ENCODE results near the gene HACD2.

GRCh38 chr3:123518892-123519485 is 65.9 kb downstream of the HACD2 start:
- no peak for TF ChIP-seq ZNF121 (tag by site-specific recombination; IDR thresholded peaks at IDR 0.05)
- no peak for TF ChIP-seq ZNF274 (IDR thresholded peaks at IDR 0.05; ENCODE audit: low read length)
- no peak for TF ChIP-seq ZNF274 (tag by site-specific recombination; IDR thresholded peaks at IDR 0.05; ENCODE audit: borderline replicate concordance)
- TF ChIP-seq YY1 (tag by site-specific recombination; IDR thresholded peaks at IDR 0.05) = no peak
- TF ChIP-seq, protein P1, sequence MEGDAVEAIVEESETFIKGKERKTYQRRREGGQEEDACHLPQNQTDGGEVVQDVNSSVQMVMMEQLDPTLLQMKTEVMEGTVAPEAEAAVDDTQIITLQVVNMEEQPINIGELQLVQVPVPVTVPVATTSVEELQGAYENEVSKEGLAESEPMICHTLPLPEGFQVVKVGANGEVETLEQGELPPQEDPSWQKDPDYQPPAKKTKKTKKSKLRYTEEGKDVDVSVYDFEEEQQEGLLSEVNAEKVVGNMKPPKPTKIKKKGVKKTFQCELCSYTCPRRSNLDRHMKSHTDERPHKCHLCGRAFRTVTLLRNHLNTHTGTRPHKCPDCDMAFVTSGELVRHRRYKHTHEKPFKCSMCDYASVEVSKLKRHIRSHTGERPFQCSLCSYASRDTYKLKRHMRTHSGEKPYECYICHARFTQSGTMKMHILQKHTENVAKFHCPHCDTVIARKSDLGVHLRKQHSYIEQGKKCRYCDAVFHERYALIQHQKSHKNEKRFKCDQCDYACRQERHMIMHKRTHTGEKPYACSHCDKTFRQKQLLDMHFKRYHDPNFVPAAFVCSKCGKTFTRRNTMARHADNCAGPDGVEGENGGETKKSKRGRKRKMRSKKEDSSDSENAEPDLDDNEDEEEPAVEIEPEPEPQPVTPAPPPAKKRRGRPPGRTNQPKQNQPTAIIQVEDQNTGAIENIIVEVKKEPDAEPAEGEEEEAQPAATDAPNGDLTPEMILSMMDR (tag by site-specific recombination; IDR thresholded peaks at IDR 0.05) = no peak
- TF ChIP-seq ELK4 (IDR thresholded peaks at IDR 0.05; ENCODE audit: borderline replicate concordance, low read depth, low read length) = no peak
- TF ChIP-seq ZBTB1 (tag by site-specific recombination; IDR thresholded peaks at IDR 0.05) = no peak
- no peak for TF ChIP-seq ZNF362 (tag by site-specific recombination; IDR thresholded peaks at IDR 0.05)

Data from HEK293 (cell line).